BJ (cell line): ENCODE measurements around the gene RGL1. TPM values are rescaled to one million over a fixed set of nuclear protein-coding genes. Genes with fewer than 3 reads are reported as not detected.

ENCODE experiments used
- CTCF ChIA-PET: fragments of 350-600 bp; formaldehyde crosslinking; extraction: SDS; loops from one replicate; lab custom pipeline; 2021; ENCODE audit warnings: antibody characterized with exemption, inconsistent platforms; lab: Yijun Ruan, JAX
- POLR2A ChIA-PET: fragments of 300-600 bp; sonication (Branson Sonifier 250); formaldehyde crosslinking; extraction: SDS; loops from one replicate; lab custom pipeline; 2021; ENCODE audit warnings: antibody characterized with exemption; lab: Charles Lee
- DNase-seq: peaks from one replicate; pipeline ENCODE4 v3.0.0-alpha.2; 2011; ENCODE audit warnings: low read depth
- H3K27me3 ChIP-seq: 2 replicates; pipeline ENCODE4 v1.6.0; 2011; ENCODE audit warnings: low read length; ENCODE audit not compliant: control insufficient read depth, insufficient read depth
- H3K36me3 ChIP-seq: 2 replicates; pipeline ENCODE4 v1.5.1; 2011; ENCODE audit warnings: low read length; ENCODE audit not compliant: control insufficient read depth, insufficient read depth
- H3K4me3 ChIP-seq: 2 replicates; pipeline ENCODE4 v1.5.1; 2011; ENCODE audit warnings: low read depth, mild to moderate bottlenecking, control low read depth, low read length
- CTCF ChIP-seq: IDR thresholded peaks from 2 replicates; pipeline ENCODE4 v1.5.1; 2011; ENCODE audit warnings: low read depth, mild to moderate bottlenecking, control low read depth, inconsistent platforms, low read length, moderate library complexity; ENCODE audit not compliant: insufficient read depth
- polyA plus RNA-seq: library from polyadenylated mRNA; depleted of rRNA; stranded (reverse); fragments of >200 nt; gene quantifications from 2 replicates; pipeline ENCODE4 v1.2.3, GENCODE V29; 2011

Gene RGL1
- polyA plus RNA-seq, 1 experiment = 9.7 TPM

- H3K27me3 ChIP-seq = no peaks in the 10 kb centered on the region
- ChIA-PET POLR2A (no interaction called here), CTCF (interaction anchor here (0.7 to 1.3 kb wide), 2 partner anchors 107 to 123 kb away, joined by 3 to 6 read pairs; no protein-coding TSS in a partner anchor)
- H3K4me3 ChIP-seq = no peak overlapping the region
- no peak for TF ChIP-seq CTCF
- H3K36me3 ChIP-seq = no peaks in the 10 kb centered on the region
- no peak for DNase-seq
These were observed 3.5 kb downstream of the RGL1 start for GRCh38 chr1:183808296-183809027.

GRCh38 chr1:183810121-183810520, 5.2 kb downstream of the RGL1 start:
- POLR2A ChIA-PET = no interaction called here
- no peak for DNase-seq
- H3K4me3 ChIP-seq = no peak overlapping the region
- no peaks in the 10 kb centered on the region for H3K36me3 ChIP-seq
- no peaks in the 10 kb centered on the region for H3K27me3 ChIP-seq
- TF ChIP-seq CTCF = no peak
- CTCF ChIA-PET = no interaction called here

GRCh38 chr1:183810756-183811544, 6.0 kb downstream of the RGL1 start:
- H3K27me3 ChIP-seq = no peaks in the 10 kb centered on the region
- DNase-seq = no peak
- no peak for TF ChIP-seq CTCF
- H3K4me3 ChIP-seq = no peak overlapping the region
- POLR2A ChIA-PET = no interaction called here
- no peaks in the 10 kb centered on the region for H3K36me3 ChIP-seq
- CTCF ChIA-PET = interaction anchor here (1.0 kb wide), 1 partner anchor 155 kb away, joined by 3 read pairs; no protein-coding TSS in a partner anchor

GRCh38 chr1:183812128-183812527, 7.2 kb downstream of the RGL1 start:
- H3K4me3 ChIP-seq = no peak overlapping the region
- no peaks in the 10 kb centered on the region; the same call in 1 of the 2 replicates for H3K36me3 ChIP-seq
- TF ChIP-seq CTCF = no peak
- POLR2A ChIA-PET = interaction anchor here (0.6 kb wide), 1 partner anchor 974 kb away, joined by 6 read pairs; no protein-coding TSS in a partner anchor
- no peaks in the 10 kb centered on the region for H3K27me3 ChIP-seq
- DNase-seq = no peak
- CTCF ChIA-PET = interaction anchor here (1.0 kb wide), 1 partner anchor 157 kb away, joined by 3 read pairs; no protein-coding TSS in a partner anchor
